T-helper 1 cell (primary cell): ENCODE data around the gene MAGT1.
A peak's percentile ranks its signal among the peaks of the same experiment; 100 is the strongest.
"Not testable (repeated sequence)": the region's sequence is repeated elsewhere in the genome, so short reads cannot be mapped to it uniquely, and the experiment has no call there.

ENCODE experiments used
- DNase-seq, 5 donors: peaks; one replicate each; pipeline ENCODE4 v3.0.0-alpha.2; 2012 to 2020

MAGT1 gene

GRCh38 chrX:77831544-77831943, 63.7 kb downstream of the MAGT1 start:
- not testable (repeated sequence) for DNase-seq

- not testable (repeated sequence) for DNase-seq
These were observed 73.2 kb downstream of the MAGT1 start for GRCh38 chrX:77821989-77822388.

GRCh38 chrX:77820091-77820727, 75.0 kb downstream of the MAGT1 start:
- no peak for DNase-seq

GRCh38 chrX:77814210-77814609, 81.0 kb downstream of the MAGT1 start:
- DNase-seq, result no peak

GRCh38 chrX:77802201-77802600, 93.0 kb downstream of the MAGT1 start:
- no peak for DNase-seq

GRCh38 chrX:77795124-77795523, 100.1 kb downstream of the MAGT1 start:
- no peak for DNase-seq

- no peak for DNase-seq
These were observed 101.3 kb downstream of the MAGT1 start for GRCh38 chrX:77793946-77794345.

GRCh38 chrX:77788050-77788449, 107.2 kb downstream of the MAGT1 start:
- peak in 1 of 5 donors; percentile 76 for DNase-seq

GRCh38 chrX:77786365-77786680, 108.9 kb downstream of the MAGT1 start:
- DNase-seq, result no peak

GRCh38 chrX:77785486-77786364, 109.5 kb downstream of the MAGT1 start, which contains the start of gene ATRX:
ATRX (minus strand) TSS chrX:77786216; CDS start chrX:77786001, 215 bp downstream.
- DNase-seq, result peak; percentile 56 to 86 (median 68)

- no peak for DNase-seq
These were observed 115.5 kb downstream of the MAGT1 start for GRCh38 chrX:77779695-77780094.

- no peak for DNase-seq
These were observed 118.6 kb downstream of the MAGT1 start for GRCh38 chrX:77776659-77777058.
